GM12878 (cell line): Measurements from ENCODE around the gene MAP1S. TPM values are rescaled to one million over a fixed set of nuclear protein-coding genes. Genes with fewer than 3 reads are reported as not detected.

Experiments used
- ATF3 ChIP-seq: IDR thresholded peaks from 2 replicates; pipeline ENCODE4 v1.6.1; 2011; ENCODE audit warnings: low read depth, mild to moderate bottlenecking, low read length, moderate library complexity, borderline replicate concordance; ENCODE audit errors: extremely low read depth
- BACH1 ChIP-seq: fragments of 450-650 bp; IDR thresholded peaks from 2 replicates; pipeline ENCODE4 v1.6.1; 2017; ENCODE audit warnings: mild to moderate bottlenecking, borderline replicate concordance
- BCL3 ChIP-seq: IDR thresholded peaks from 2 replicates; pipeline ENCODE4 v1.6.1; 2011; ENCODE audit warnings: borderline replicate concordance, low read depth, mild to moderate bottlenecking, moderate library complexity, low read length; ENCODE audit not compliant: insufficient read depth, poor library complexity, severe bottlenecking
- BRCA1 ChIP-seq: IDR thresholded peaks from 2 replicates; pipeline ENCODE4 v1.6.1; 2011; ENCODE audit warnings: low read depth, low read length, improper control_type of control experiment
- CBX3 ChIP-seq: fragments of 200-600 bp; sonication (generic); IDR thresholded peaks from 2 replicates; pipeline ENCODE4 v1.6.1; 2016; ENCODE audit warnings: low read depth, borderline replicate concordance
- CHD2 ChIP-seq: IDR thresholded peaks from 2 replicates; pipeline ENCODE4 v1.6.1; 2011; ENCODE audit warnings: low read depth, low read length, improper control_type of control experiment, borderline replicate concordance
- E2F8 ChIP-seq: fragments of 450-650 bp; IDR thresholded peaks from 2 replicates; pipeline ENCODE4 v1.6.1; 2018; ENCODE audit warnings: mild to moderate bottlenecking, low read depth, moderate library complexity; ENCODE audit not compliant: partially characterized antibody
- ETV6 ChIP-seq, 2 experiments: fragments of 450-650 bp in 1 of 2; IDR thresholded peaks in 1 of 2; conservative IDR thresholded peaks in 1 of 2; 2 replicates each; pipeline ENCODE4 v1.6.1; 2014; ENCODE audit warnings: antibody characterized with exemption in 1 of 2, borderline replicate concordance in 1 of 2, low read depth in 1 of 2, mild to moderate bottlenecking in 1 of 2, moderate library complexity in 1 of 2
- FOXM1 ChIP-seq: IDR thresholded peaks from 2 replicates; pipeline ENCODE4 v1.6.1; 2012; ENCODE audit warnings: low read depth, mild to moderate bottlenecking, inconsistent platforms, low read length, moderate library complexity
- HDAC2 ChIP-seq: fragments of 200-600 bp; sonication (generic); IDR thresholded peaks from 2 replicates; pipeline ENCODE4 v1.6.1; 2017
- JUNB ChIP-seq: IDR thresholded peaks from 2 replicates; pipeline ENCODE4 v1.6.1; 2016; ENCODE audit warnings: antibody characterized with exemption, mild to moderate bottlenecking
- KLF5 ChIP-seq: fragments of 450-650 bp; IDR thresholded peaks from 2 replicates; pipeline ENCODE4 v1.6.1; 2014; ENCODE audit warnings: mild to moderate bottlenecking; ENCODE audit not compliant: partially characterized antibody
- MYB ChIP-seq: fragments of 150-350 bp; IDR thresholded peaks from 2 replicates; pipeline ENCODE4 v1.6.1; 2014; ENCODE audit warnings: mild to moderate bottlenecking, low read depth, low read length, borderline replicate concordance
- NFIC ChIP-seq: IDR thresholded peaks from 2 replicates; pipeline ENCODE4 v1.6.1; 2012; ENCODE audit warnings: low read depth, mild to moderate bottlenecking, inconsistent platforms, low read length, moderate library complexity
- NR2C1 ChIP-seq: fragments of 450-650 bp; IDR thresholded peaks from 2 replicates; pipeline ENCODE4 v1.6.1; 2017; ENCODE audit warnings: antibody characterized with exemption, mild to moderate bottlenecking, moderate library complexity
- NR2F1 ChIP-seq: fragments of 450-650 bp; conservative IDR thresholded peaks from 2 replicates; pipeline ENCODE4 v1.6.1; 2017; ENCODE audit warnings: mild to moderate bottlenecking
- PRDM15 ChIP-seq: fragments of 450-650 bp; formaldehyde crosslinking; IDR thresholded peaks from 2 replicates; pipeline ENCODE4 v1.4.0; 2020; ENCODE audit warnings: mild to moderate bottlenecking, moderate library complexity
- RAD51 ChIP-seq: fragments of 450-650 bp; IDR thresholded peaks from 2 replicates; pipeline ENCODE4 v1.6.1; 2016; ENCODE audit warnings: moderate library complexity, mild to moderate bottlenecking, inconsistent platforms
- TCF7 ChIP-seq: IDR thresholded peaks from 2 replicates; pipeline ENCODE4 v1.6.1; 2014; ENCODE audit warnings: antibody characterized with exemption, borderline replicate concordance
- WRNIP1 ChIP-seq: IDR thresholded peaks from 2 replicates; pipeline ENCODE4 v1.6.1; 2011; ENCODE audit warnings: low read depth, low read length, improper control_type of control experiment, borderline replicate concordance
- YBX1 ChIP-seq: fragments of 450-650 bp; IDR thresholded peaks from 2 replicates; pipeline ENCODE4 v1.6.1; 2016; ENCODE audit warnings: antibody characterized with exemption
- ZZZ3 ChIP-seq: IDR thresholded peaks from 2 replicates; pipeline ENCODE4 v1.6.1; 2011; ENCODE audit warnings: low read depth; ENCODE audit not compliant: control insufficient read depth, insufficient read length
- polyA plus RNA-seq, 11 experiments: library from polyadenylated mRNA; depleted of rRNA in 4 of 11; unstranded in 6 of 11; stranded (reverse) in 5 of 11; fragments of >200 nt; fragmentation: Nextera tagmentation in 4 of 11; fragmentation: Illumina TruSeq in 1 of 11; extraction: Ambion mirVana in 4 of 11; extraction: Trizol in 1 of 11; gene quantifications; 1 replicate in 1 of 11; 2 replicates in 10 of 11; pipeline versions ENCODE4 v1.2.1 to v1.2.3, GENCODE V29; 2011 to 2016; ENCODE audit warnings: inconsistent platforms in 2 of 11, missing spikeins in 2 of 11, low read depth in 1 of 11
- total RNA-seq, 4 experiments: library from RNA; depleted of rRNA in 3 of 4; stranded (reverse); fragments of >200 nt in 3 of 4; fragmentation: Illumina TruSeq in 1 of 4; extraction: Trizol in 1 of 4; gene quantifications; 2 replicates each; pipeline versions ENCODE4 v1.2.1 to v1.2.3, GENCODE V29; 2013 to 2021

The MAP1S gene
- total and polyA plus RNA-seq, 10 of the 15 experiments (the other 5 are each of a cell fraction or from before 2014, with no cell fraction given) = 2.1 to 63.9 (median 15.0) TPM

- TF ChIP-seq BCL3 = peak; percentile 99
- peak; percentile 98 for TF ChIP-seq NR2F1
- peak; percentile 61 for TF ChIP-seq JUNB
- no peak for TF ChIP-seq NR2C1
- TF ChIP-seq YBX1 = no peak
- TF ChIP-seq FOXM1 = peak; percentile 86; the same call in 1 of the 2 replicates
- no peak for TF ChIP-seq WRNIP1
- TF ChIP-seq CHD2 = peak; percentile 24; the same call in 1 of the 2 replicates
- no peak for TF ChIP-seq E2F8
- TF ChIP-seq ATF3 = no peak
- TF ChIP-seq CBX3 = no peak
- no peak for TF ChIP-seq TCF7
- no peak for TF ChIP-seq HDAC2
- peak; percentile 67 for TF ChIP-seq KLF5
- TF ChIP-seq RAD51 = peak; percentile 34; the same call in 1 of the 2 replicates
- no peak for TF ChIP-seq MYB
- peak; percentile 61; the same call in 1 of the 2 replicates for TF ChIP-seq BACH1
- TF ChIP-seq NFIC = peak; percentile 94
- TF ChIP-seq ETV6 (conservative IDR thresholded peaks at IDR 0.05 in 1 of 2, IDR thresholded peaks at IDR 0.05 in 1 of 2; ENCODE audit: borderline replicate concordance in 1 of 2, low read depth in 1 of 2) = peak in 1 of 2 experiments; percentile 60; a peak in 2 of 4 replicates
- TF ChIP-seq PRDM15 (CRISPR knock-in tag) = no peak
- TF ChIP-seq ZZZ3 = no peak
- no peak for TF ChIP-seq BRCA1
Observed at GRCh38 chr19:17775991-17776803, 56.9 kb downstream of the MAP1S start (continued).
